GM21825 (cell line): ENCODE measurements around the gene BCL7A.

ENCODE experiments used
- ATAC-seq: cut with Tn5 transposase; IDR thresholded peaks from one replicate; pipeline ENCODE4 v1.9.1; 2021; ENCODE audit warnings: mild to moderate bottlenecking, moderate library complexity; ENCODE audit not compliant: unreplicated experiment

BCL7A gene

DNA sequence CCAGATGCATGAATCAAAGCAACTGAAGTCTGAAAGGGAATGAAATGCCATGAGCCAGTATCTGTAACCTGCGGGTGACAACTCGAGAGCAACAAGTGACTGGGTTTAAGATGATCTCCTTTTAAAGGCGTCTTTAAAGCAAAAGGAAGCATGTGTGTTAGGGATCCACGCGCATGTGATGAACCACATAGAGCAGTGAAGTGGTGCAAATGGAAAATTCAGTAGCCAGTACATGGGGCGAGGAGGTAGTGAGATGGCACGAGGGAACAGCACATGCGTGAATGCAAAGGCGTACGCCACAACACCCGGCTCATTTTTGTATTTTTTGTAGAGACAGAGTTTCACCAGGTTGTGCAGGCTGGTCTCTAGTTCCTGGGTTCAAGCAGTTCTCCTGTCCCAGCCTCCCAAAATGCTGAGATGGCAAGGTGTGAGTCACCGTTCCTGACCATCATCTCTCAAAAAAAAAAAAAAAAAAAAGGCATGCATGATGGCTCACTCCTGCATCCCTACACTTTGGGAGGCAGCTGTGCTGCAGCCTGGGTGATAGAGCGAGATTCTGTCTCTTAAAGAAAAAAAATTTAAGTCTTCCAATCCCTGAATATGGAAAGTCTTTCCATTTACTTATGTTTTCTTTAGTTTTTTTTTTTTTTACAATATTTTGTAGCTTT lies 24.6 kb upstream of the BCL7A start:
- ATAC-seq, result no peak

DNA sequence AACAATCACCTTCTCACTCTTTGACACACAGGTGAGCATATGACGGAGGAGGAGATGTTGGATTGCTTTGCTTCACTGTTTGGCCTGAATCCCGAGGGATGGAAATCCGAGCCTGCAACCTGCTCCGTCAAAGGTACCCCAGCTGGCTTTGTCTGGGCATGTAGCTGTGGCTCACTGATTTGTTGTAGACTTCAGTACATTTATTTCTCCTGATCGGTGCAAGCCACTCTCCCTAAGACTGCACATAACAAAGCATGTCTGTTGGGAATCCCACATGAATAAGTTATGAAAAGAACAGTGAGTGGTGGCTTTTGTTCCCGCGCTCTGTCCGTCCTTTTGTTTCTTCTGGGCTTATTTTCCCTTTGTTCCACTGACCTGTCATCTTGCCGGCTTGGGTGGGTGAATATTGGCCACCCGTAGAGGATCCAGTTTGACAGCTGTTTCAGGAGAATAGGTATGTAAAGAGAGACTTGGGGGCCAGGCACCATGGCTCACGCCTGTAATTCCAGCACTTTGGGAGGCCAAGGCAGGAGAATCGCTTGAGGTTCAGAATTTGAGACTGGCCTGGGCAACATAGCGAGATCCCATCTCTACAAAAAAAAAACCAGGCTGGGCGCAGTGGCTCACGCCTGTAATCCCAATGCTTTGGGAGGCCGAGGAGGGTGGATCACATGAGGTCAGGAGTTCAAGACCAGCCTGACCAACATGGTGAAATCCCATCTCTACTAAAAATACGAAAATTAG lies 20.0 kb upstream of the BCL7A start:
- ATAC-seq, result no peak

- ATAC-seq, result peak; percentile 66
These were observed 17.8 kb upstream of the BCL7A start for GRCh38 chr12:122003651-122004611.

DNA sequence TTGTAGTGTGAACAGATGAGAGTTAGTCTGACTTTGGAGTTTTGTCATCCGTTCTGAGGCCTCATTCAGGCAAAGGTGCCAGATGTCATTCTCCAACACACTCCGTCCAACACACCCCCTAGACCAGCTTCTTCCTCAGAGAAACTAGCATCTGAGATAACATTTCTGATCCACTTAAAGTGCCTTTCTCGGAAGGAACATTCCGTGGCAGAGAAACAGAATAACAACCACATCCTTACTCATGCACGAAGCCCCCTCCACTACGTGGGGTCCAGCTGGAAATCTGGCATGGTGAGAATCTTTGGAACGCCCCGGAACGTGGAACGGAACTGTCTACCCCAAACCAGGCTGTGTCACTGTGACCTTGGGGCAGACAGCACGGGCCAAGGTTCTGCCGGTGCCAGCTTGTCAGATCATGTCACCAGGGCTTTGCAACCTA lies 17.0 kb upstream of the BCL7A start:
- no peak for ATAC-seq

GRCh38 chr12:122005252-122005776 lies 16.4 kb upstream of the BCL7A start:
- ATAC-seq, result no peak

GRCh38 chr12:122006186-122006926 lies 15.3 kb upstream of the BCL7A start:
- no peak for ATAC-seq

DNA sequence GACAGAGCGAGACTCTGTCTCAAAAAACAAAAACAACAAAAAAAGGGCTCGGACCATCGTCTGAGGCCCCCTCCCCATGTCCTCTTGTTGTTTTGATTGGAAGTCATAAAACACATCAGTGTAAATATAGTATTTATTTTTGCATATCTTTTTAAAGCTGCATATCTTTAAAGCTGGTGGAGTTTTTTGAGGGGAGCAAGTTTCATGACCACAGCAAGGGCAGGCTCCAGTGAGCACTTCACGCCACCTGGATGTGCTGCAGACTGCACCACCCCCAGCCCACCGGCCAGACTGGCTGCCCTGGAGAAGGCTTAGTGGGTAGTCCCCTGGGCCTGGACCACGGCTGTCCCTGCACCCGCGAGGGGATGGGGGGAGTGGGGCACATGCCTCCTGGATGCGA lies 11.9 kb upstream of the BCL7A start:
- no peak for ATAC-seq

DNA sequence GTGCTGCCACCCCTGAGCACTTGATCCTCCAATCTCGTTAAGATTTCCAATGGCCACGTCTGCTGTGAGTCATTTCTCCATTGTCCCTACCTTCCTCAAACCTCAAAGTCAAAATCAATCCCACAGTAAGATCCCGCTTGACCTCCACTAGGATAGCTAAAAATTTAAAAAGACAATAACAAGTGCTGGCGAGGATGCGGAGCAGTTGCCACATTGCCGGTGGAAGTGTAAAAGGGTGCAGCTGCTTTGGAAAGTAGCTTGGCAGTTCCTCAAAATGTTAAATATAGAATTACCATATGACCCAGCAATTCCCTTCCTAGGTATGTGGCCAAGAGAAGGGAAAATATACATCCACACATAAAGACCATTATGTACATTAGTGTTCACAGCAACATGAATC lies 9.5 kb upstream of the BCL7A start:
- ATAC-seq, result no peak

DNA sequence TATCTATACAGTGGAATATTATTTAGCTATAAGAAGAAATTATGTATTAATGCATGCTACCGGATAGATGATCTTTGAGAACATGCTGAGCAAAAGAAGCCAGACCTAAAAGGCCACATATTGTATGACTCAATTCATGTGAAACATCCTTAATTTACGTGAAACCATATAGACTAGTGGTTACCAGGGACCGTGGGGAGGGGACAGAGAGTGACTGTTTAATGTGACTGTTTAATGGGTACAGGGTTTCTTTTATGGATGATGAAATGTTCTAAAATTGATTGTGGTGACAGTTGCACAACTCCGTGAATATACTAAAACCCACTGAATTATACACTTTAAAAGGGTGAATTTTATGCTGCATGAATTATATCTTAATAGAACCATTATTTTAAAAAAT lies 8.5 kb upstream of the BCL7A start:
- no peak for ATAC-seq

GRCh38 chr12:122013791-122014590 lies 7.7 kb upstream of the BCL7A start:
- no peak for ATAC-seq

DNA sequence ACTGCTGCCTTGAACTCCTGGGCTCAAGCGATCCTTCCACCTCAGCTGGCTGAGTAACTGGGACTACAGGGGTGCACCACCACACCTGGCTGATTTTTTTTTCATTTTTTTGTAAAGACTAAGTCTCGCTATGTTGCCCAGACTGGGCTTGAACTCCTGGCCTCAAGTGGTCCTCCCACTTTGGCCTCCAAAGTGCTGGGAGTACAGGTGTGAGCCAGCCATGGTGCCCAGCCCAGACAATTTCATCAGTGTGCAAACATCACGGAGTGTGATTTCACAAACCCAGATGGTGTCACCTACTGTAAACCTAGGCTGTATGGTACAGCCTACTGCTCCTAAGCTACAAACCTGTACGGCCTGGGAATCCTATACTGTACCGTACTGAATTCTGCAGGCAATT lies 6.9 kb upstream of the BCL7A start:
- ATAC-seq, result no peak

- ATAC-seq, result no peak
These were observed 3.2 kb upstream of the BCL7A start for GRCh38 chr12:122018457-122018856.

- no peak for ATAC-seq
These were observed 2.7 kb upstream of the BCL7A start for GRCh38 chr12:122018937-122019336.

DNA sequence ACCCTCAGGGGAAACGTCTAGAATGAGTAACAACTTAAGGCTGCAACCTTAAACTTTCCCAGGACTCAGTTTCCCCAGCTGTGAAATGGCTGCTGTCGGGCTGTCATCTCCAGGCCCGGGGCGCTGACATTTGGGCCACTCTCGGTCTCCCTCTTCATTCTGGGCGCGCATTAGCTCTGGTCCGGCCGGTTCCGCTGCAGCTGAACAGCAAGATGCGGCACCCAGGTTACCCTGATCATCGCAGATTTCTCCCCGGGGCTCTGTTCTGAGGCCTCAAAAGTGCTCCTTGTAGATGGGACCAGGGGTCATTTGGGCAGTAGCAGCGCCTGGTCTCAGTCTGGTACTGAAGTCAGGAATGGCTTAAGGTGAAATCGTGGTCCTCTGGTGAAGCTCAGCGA lies 890 bp upstream of the BCL7A start:
- no peak for ATAC-seq

GRCh38 chr12:122021193-122021821 lies 377 bp upstream of the BCL7A start:
- no peak for ATAC-seq

- ATAC-seq, result no peak
These were observed 982 bp downstream of the BCL7A start for GRCh38 chr12:122022393-122023338.

- ATAC-seq, result no peak
These were observed 1.9 kb downstream of the BCL7A start for GRCh38 chr12:122023339-122024131.
